GM12874 (cell line): ENCODE measurements around the gene LCT.
A peak's percentile ranks its signal among the peaks of the same experiment; 100 is the strongest.

Source experiments
- TF ChIP-seq, protein P1 (sequence below): IDR thresholded peaks from 2 replicates; pipeline ENCODE4 v1.5.1; 2011; ENCODE audit warnings: low read depth, mild to moderate bottlenecking, control low read depth, low read length, moderate library complexity; ENCODE audit not compliant: insufficient read depth

Gene LCT

DNA sequence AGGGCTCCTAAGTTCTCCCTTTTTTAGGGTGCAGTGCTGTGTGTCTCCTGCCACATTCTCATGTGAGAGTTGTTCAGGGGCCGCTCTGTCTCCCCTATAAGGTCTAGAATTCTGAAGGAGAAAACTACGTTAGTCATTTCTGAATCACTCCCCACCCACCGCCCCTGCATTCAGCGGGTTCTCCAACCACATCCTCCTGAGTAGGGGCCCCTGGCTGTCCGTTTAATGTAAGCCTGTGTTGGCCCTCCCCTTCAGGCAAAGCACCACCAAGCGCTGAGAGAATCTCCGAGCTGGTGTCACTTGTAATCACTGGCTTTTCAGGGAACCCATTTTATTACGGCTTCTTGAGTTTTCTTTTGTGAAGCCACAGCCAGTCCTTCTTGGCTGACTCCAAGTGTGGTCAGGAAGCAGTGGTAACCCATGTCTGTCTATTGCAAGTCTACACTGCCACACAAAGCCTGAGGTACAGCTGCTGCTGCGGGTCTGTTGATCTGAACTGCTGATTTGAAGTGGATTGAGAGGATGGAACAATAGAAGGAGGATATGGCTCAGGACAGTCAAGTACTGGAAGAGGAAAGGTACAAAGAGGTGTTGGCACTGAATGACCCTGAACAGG, 16.9 kb downstream of the LCT start:
- TF ChIP-seq, protein P1, sequence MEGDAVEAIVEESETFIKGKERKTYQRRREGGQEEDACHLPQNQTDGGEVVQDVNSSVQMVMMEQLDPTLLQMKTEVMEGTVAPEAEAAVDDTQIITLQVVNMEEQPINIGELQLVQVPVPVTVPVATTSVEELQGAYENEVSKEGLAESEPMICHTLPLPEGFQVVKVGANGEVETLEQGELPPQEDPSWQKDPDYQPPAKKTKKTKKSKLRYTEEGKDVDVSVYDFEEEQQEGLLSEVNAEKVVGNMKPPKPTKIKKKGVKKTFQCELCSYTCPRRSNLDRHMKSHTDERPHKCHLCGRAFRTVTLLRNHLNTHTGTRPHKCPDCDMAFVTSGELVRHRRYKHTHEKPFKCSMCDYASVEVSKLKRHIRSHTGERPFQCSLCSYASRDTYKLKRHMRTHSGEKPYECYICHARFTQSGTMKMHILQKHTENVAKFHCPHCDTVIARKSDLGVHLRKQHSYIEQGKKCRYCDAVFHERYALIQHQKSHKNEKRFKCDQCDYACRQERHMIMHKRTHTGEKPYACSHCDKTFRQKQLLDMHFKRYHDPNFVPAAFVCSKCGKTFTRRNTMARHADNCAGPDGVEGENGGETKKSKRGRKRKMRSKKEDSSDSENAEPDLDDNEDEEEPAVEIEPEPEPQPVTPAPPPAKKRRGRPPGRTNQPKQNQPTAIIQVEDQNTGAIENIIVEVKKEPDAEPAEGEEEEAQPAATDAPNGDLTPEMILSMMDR, result no peak

DNA sequence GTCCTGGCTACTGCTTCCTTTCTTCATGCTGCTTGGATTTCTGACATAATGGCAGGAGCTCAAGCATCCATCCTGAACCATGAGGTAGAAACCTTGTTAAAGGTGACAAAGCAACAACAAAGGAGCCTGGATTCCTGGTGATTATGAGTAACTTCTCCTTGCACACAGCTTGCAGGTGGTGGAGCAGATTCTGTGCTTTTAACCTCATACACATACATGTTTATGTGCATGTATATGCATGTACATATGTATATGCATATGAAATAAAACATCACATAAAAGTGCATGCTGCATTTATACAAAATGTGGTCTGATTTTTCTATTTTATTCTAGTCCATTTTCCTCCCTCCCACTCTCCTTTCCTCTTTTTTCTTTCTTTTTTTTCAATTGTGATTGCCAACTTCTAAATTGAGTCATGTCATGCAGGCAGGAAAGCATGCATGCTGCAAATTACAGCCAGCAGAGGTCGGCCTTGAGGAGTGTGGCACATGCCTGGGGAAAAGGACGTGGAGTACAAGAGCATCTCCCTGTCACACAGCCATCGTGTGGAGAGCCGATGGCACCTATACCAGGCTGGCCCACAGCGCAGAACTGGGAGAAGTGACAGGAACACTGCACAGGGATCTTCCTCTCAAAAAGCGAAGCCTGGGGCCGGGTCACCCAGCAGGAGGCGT, 17.9 kb downstream of the LCT start:
- TF ChIP-seq, protein P1, result peak; percentile 42; the same call in 1 of the 2 replicates

DNA sequence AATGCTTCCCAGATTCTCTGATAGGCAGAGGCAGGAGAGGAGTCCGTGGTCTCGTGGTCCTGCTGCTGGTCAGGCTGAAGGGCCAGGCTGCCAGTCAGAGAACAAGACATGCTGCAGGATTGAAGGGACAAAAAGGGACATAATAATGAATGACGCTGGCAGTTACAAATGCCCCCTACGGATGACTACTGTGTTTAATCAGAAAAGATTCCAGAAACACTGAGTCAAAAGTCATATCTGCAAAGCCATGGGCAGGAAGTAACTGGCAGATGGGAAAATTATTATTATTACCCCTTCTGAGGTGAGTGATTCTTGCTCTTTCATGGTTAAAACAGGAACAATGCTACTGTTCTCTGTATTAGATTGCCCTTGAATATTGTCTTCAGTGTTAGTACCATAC, 19.0 kb downstream of the LCT start:
- TF ChIP-seq, protein P1, result no peak

DNA sequence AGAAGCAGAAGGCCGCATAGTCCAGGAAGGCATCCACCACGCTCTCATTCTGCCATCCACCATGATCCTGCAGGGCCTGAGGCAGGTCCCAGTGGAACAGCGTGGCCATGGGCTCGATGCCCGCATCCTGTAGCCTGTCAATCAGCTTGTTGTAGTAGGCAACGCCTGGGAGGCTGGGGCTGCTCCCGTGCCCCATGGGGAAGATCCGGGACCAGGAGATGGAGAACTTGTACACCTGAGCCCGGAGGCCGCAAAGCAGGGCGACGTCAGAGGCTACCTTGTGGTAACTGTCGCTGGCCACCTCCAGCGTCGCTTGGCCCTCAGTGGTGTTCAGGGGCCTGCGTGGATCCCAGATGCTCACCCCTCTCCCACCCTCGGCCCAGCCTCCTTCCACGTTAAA, 19.5 kb downstream of the LCT start:
- TF ChIP-seq, protein P1, result no peak

DNA sequence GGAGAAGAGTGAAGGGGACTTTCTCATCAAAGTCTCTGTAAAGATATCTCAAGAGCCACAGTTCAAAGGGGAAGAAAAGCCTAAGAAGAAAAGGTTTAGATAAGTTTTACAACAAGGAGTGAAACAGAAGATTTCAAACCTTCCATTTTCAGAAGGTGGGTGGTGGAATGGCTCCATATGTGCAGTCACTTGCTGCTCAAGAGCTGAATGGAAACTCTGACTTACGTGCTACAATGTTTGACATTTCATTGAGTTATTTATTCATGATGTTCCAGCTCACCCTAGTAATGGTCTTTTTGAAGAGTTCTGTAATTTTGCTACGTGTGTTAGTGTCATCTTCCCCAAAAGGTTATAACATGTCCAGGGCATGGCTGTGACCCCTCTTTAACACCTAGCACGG, 21.7 kb downstream of the LCT start:
- TF ChIP-seq, protein P1, result no peak

DNA sequence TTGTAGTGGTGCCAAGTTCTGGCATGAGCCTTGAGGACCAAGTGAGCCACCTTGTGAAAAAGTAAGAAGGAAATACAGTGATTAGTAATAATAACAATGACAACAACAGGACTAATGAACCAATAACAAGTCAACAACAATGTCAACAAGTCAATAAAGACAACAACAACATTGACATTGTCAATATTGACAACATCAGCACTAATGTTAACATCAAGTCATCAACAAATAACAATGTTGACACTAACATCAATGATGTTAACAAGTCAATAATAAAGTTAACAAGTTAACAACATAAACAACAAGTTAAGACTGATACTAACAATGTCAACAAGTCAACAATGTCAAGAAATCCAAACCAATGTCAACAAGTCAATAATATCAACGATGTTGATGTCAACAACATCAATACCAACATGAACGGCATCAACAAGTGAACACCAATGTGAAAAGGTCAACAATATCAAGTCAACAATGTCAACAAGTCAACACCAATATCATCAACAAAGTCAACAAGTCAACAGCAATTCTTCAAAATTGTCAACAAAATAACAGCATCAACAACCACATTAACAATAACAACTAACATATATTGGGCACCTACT, 24.0 kb downstream of the LCT start:
- TF ChIP-seq, protein P1, result no peak

DNA sequence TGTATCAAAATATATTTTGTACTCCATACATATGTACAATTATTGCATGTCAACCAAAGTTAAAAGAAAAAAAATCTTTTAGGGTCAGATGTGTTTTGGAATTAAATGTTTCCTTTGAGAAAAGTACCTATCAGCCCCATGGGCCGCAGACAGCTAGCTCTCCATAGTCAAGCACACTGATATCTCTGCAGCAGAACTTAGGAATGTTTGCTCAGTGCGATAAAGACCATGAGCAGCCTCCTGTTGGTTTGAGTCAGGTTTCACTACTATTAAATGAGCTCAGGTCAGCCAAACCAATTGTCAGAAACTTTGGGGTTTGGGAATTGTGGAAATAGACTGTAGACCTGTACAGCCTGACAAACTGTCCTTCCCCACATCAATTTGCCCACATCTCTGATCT, 33.7 kb downstream of the LCT start:
- TF ChIP-seq, protein P1, result no peak
